Mesothelial cell of epicardium (in vitro differentiated cells): ENCODE results near the gene LSMEM2. TPM values are rescaled to one million over a fixed set of nuclear protein-coding genes. Genes with fewer than 3 reads are reported as not detected.

Experiments
- DNase-seq, 2 experiments: peaks; one replicate each; pipeline ENCODE4 v3.0.0; 2021; ENCODE audit warnings: low spot score in 2 of 2; ENCODE audit not compliant: unreplicated experiment in 2 of 2
- H3K27ac Mint-ChIP-seq: 2 replicates; pipeline ENCODE4 v1.8.0; 2021; ENCODE audit warnings: mixed read lengths
- H3K27me3 Mint-ChIP-seq: 2 replicates; pipeline ENCODE4 v1.8.0; 2021; ENCODE audit warnings: low read depth, mixed read lengths
- H3K36me3 Mint-ChIP-seq: 2 replicates; pipeline ENCODE4 v1.8.0; 2021; ENCODE audit warnings: mixed read lengths
- H3K4me1 Mint-ChIP-seq: 2 replicates; pipeline ENCODE4 v1.8.0; 2021; ENCODE audit warnings: mixed read lengths
- H3K4me3 Mint-ChIP-seq: 2 replicates; pipeline ENCODE4 v1.8.0; 2021; ENCODE audit warnings: mild to moderate bottlenecking, moderate library complexity, mixed read lengths
- H3K9me3 Mint-ChIP-seq: 2 replicates; pipeline ENCODE4 v1.8.0; 2021; ENCODE audit warnings: mixed read lengths
- total RNA-seq: library from RNA; stranded (reverse); gene quantifications from 3 replicates; pipeline ENCODE4 v1.2.1, GENCODE V29; 2021
- TF ChIP-seq, protein P1 (sequence below): fragments of 200-600 bp; sonication (generic); IDR thresholded peaks from one replicate; pipeline ENCODE4 v1.5.0; 2021; ENCODE audit warnings: antibody characterized with exemption; ENCODE audit not compliant: unreplicated experiment

The LSMEM2 gene
- total RNA-seq, 1 donor from 2014 or later: 0.38 TPM

DNA sequence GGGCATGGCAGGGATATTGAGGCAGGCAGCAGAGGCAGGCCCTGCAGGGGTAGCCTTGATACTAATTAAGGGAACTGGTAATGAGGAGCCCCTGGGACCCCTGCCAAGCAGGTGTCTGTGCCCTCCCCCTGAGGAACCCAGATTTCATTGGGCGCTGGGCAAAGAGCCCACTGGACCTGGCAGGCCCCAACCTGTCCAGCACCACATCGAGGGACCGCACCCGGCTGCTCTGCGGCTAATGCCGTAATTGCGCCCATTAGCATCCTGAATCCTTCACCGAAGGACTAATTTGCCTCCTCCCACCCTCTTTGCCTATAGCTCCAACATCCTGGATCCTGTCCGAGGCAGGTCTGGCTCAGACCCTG lies 23.7 kb upstream of the LSMEM2 start:
- Mint-ChIP-seq H3K4me3 (no peak overlapping the region), H3K36me3 (peaks cover 13% of the 10 kb centered on the region), H3K27me3 (no peaks in the 10 kb centered on the region), H3K9me3 (no peaks in the 10 kb centered on the region), H3K27ac (no peak overlapping the region), H3K4me1 (peaks cover 10% of the 10 kb centered on the region)
- no peak for DNase-seq
- TF ChIP-seq, protein P1, sequence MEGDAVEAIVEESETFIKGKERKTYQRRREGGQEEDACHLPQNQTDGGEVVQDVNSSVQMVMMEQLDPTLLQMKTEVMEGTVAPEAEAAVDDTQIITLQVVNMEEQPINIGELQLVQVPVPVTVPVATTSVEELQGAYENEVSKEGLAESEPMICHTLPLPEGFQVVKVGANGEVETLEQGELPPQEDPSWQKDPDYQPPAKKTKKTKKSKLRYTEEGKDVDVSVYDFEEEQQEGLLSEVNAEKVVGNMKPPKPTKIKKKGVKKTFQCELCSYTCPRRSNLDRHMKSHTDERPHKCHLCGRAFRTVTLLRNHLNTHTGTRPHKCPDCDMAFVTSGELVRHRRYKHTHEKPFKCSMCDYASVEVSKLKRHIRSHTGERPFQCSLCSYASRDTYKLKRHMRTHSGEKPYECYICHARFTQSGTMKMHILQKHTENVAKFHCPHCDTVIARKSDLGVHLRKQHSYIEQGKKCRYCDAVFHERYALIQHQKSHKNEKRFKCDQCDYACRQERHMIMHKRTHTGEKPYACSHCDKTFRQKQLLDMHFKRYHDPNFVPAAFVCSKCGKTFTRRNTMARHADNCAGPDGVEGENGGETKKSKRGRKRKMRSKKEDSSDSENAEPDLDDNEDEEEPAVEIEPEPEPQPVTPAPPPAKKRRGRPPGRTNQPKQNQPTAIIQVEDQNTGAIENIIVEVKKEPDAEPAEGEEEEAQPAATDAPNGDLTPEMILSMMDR: no peak

DNA sequence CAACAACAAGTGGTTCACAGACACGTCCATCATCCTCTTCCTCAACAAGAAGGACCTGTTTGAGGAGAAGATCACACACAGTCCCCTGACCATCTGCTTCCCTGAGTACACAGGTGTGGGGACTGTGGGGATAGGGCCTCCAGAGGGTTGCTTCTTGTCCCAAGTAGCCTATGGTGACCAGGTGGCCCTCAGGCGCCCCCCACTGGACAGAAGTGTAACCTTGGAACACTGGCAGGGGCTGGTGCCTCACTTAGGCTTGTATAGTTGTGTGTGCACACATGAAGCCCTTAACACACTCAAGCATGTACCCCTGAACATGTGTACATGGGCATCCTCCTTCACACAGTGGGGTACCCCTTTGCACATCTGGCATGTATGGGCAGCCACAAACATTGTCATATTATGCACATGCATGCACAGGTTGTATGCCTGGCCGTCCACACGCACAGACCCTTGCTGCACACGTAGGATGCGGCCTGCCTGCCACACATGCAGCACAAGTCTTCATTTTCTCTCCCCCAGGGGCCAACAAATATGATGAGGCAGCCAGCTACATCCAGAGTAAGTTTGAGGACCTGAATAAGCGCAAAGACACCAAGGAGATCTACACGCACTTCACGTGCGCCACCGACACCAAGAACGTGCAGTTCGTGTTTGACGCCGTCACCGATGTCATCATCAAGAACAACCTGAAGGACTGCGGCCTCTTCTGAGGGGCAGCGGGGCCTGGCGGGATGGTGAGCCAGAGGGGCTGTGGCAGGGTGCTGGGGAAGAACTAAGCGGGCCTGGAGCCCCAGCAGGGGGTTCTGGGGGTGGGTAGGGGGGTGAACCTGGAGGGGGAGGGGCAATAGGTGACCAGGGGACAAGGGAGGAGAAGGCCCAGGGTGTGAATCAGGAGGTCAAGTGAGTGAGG lies 21.7 kb upstream of the LSMEM2 start:
- no peak for DNase-seq
- Mint-ChIP-seq H3K27me3 (no peaks in the 10 kb centered on the region), H3K4me3 (no peak overlapping the region), H3K36me3 (peaks cover 13% of the 10 kb centered on the region), H3K4me1 (peaks cover 18% of the 10 kb centered on the region), H3K9me3 (no peaks in the 10 kb centered on the region), H3K27ac (peak overlapping the region; percentile 76)
- TF ChIP-seq, protein P1: peak; percentile 34

DNA sequence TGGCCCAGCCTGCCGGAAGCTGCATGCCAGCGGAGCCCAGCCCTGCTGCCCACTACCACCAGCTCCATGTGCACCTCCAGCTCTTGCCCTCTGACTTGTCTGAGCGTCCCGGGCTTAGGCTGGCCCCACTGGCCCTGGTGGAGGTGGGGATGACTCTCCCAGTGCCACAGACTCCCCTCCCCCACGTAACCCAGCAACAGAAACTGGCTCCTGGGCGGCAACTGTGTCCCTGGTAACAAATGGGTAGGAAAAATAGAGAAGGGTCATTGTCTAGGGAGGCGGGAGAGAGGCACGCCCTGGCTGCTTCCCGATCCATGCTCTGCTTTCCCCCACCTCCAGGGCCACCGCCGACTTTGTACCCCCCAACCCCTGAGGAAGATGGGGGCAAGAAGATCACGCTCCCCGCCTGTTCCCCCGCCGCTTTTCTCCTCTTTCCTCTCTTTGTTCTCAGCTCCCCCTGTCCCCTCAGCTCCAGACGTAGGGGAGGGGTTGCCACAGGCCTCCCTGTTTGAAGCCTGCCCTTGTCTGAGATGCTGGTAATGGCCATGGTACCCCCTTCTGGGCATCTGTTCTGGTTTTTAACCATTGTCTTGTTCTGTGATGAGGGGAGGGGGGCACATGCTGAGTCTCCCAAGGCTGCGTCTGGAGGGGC lies 20.7 kb upstream of the LSMEM2 start:
- DNase-seq: no peak
- Mint-ChIP-seq H3K36me3 (peaks cover 13% of the 10 kb centered on the region), H3K9me3 (no peaks in the 10 kb centered on the region), H3K4me3 (no peak overlapping the region), H3K27ac (peak overlapping the region; percentile 79), H3K4me1 (peaks cover 21% of the 10 kb centered on the region), H3K27me3 (no peaks in the 10 kb centered on the region)
- TF ChIP-seq, protein P1: no peak

DNA sequence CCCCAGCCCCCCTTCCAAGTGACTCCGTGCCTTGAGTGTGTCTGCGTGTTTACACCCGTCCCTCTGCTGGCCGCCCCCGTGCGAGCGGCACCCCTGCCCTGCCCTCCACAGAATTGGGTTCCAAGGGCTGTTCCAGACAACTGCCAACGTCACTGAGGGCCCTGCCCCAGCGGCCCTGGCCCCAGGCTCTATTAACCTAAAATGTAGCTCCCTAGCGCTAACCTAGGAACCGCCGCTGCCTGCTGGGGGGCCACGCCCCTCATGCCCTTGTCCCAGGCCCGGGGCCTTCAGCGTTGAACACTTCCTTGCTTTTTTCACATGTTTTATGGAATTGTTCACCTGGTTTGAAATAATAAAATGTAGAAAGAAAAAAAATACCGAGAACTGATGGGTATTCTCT lies 19.9 kb upstream of the LSMEM2 start:
- Mint-ChIP-seq H3K27ac (peak overlapping the region; percentile 93), H3K9me3 (no peaks in the 10 kb centered on the region), H3K27me3 (no peaks in the 10 kb centered on the region), H3K4me3 (no peak overlapping the region), H3K4me1 (peaks cover 24% of the 10 kb centered on the region), H3K36me3 (peaks cover 11% of the 10 kb centered on the region)
- no peak for DNase-seq
- TF ChIP-seq, protein P1: no peak

DNA sequence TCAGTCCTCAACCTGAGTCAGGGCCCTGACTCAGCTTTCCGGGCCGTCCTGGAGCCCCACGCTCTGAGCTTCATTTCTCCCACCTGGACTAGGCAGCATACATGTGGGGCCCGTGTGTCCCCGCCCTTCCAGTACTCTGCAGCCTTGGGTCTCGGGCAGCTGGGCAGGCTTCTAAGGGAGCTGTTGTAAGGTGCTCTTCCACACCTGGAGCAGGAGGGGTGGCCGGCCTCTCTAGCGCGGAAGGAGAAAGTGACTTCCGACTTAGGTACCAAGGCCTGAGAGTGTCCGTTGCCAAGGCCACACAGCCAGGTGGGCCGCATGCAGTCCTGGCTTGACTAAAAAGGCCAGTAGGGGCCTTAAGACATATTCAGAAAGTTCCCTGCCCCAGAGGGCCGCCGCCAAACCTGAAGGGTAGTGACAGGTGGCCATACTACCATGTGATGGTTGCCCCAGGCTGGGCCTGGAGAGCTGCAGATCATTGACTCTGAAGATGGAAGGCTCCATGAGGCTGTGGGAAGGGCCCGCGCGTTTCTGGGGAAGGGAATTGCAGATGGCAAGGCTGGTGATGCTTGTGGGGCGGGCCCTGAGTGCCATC lies 19.4 kb upstream of the LSMEM2 start:
- no peaks in the 10 kb centered on the region for H3K9me3 Mint-ChIP-seq
- H3K27me3 Mint-ChIP-seq: no peaks in the 10 kb centered on the region
- TF ChIP-seq, protein P1: no peak
- H3K27ac Mint-ChIP-seq: peak overlapping the region; percentile 93
- peaks cover 30% of the 10 kb centered on the region for H3K4me1 Mint-ChIP-seq
- peak overlapping the region; percentile 63 for H3K4me3 Mint-ChIP-seq
- H3K36me3 Mint-ChIP-seq: peaks cover 11% of the 10 kb centered on the region
- no peak for DNase-seq
